HCT116 (cell line): ENCODE measurements around the gene TCF20. TPM values are rescaled to one million over a fixed set of nuclear protein-coding genes. Genes with fewer than 3 reads are reported as not detected.

Source experiments
- ATAC-seq: fragments of 200-7000 bp; cut with Tn5 transposase; 2 replicates; pipeline ENCODE4 v1.9.1; 2020; ENCODE audit warnings: mild to moderate bottlenecking, moderate library complexity
- BruUV-seq: library from RNA; stranded (reverse); fragments of 400-500 nt; replicated peaks from 2 replicates; lab custom pipeline; 2021; lab: Mats Ljungman, UMichigan
- CTCF ChIA-PET: fragments of 300-600 bp; sonication (Branson Sonifier 250); formaldehyde crosslinking; loops from one replicate; lab custom pipeline; 2021; ENCODE audit warnings: antibody characterized with exemption; lab: Charles Lee
- POLR2A ChIA-PET: fragments of 300-600, 350-600 bp; sonication (Branson Sonifier 250); formaldehyde crosslinking; loops from one replicate; lab custom pipeline; 2021; ENCODE audit warnings: antibody characterized with exemption; lab: Charles Lee
- RAD21 ChIA-PET, 2 experiments: fragments of 300-600 bp; sonication (Branson Sonifier 250); formaldehyde crosslinking; loops; one replicate each; lab custom pipeline; 2023; ENCODE audit warnings: low total read pairs in 2 of 2; ENCODE audit not compliant: uncharacterized antibody in 2 of 2, unreplicated experiment in 2 of 2, low non-redundant PET in 1 of 2; lab: Charles Lee
- DNase-seq: peaks from one replicate; pipeline ENCODE4 v3.0.0-alpha.2; 2010; ENCODE audit warnings: low read depth, low spot score
- H2AFZ ChIP-seq: fragments of 200-600 bp; shearing (Covaris generic), sonication (generic); 2 replicates; pipeline ENCODE4 v1.6.1; 2017; ENCODE audit warnings: low read depth, mixed run types, mixed read lengths, antibody characterized with exemption, low read length; ENCODE audit not compliant: poor library complexity, severe bottlenecking
- H3K27ac ChIP-seq: 2 replicates; pipeline ENCODE4 v1.5.1; 2012; ENCODE audit warnings: low read depth, low read length
- H3K27me3 ChIP-seq: fragments of 200-600 bp; sonication (generic); 2 replicates; pipeline ENCODE4 v1.6.1; 2016; ENCODE audit warnings: mixed run types, low read length, mixed read lengths; ENCODE audit not compliant: insufficient read depth
- H3K36me3 ChIP-seq, 2 experiments: fragments of 200-500 bp in 1 of 2; fragments of 200-600 bp in 1 of 2; sonication (Bioruptor generic) in 1 of 2; sonication (generic) in 1 of 2; 2 replicates each; pipeline versions ENCODE4 v1.5.1 to v1.6.1; 2014 to 2016; ENCODE audit warnings: low read length in 2 of 2, inconsistent platforms in 1 of 2, mixed read lengths in 1 of 2, mixed run types in 1 of 2; ENCODE audit not compliant: insufficient read depth in 2 of 2, control insufficient read depth in 1 of 2
- H3K4me1 ChIP-seq, 2 experiments: fragments of 200-600 bp in 1 of 2; sonication (generic) in 1 of 2; 2 replicates each; pipeline versions ENCODE4 v1.5.1 to v1.6.1; 2012 to 2017; ENCODE audit warnings: low read length in 2 of 2, inconsistent platforms in 1 of 2, mild to moderate bottlenecking in 1 of 2, mixed read lengths in 1 of 2, mixed run types in 1 of 2, moderate library complexity in 1 of 2; ENCODE audit not compliant: insufficient read depth in 2 of 2, control insufficient read depth in 1 of 2
- H3K4me2 ChIP-seq: fragments of 200-600 bp; sonication (generic); 2 replicates; pipeline ENCODE4 v1.6.1; 2017; ENCODE audit warnings: mixed run types, low read length, mixed read lengths
- H3K4me3 ChIP-seq, 2 experiments: fragments of 200-600 bp in 1 of 2; sonication (generic) in 1 of 2; replicated peaks in 1 of 2; 2 replicates each; pipeline ENCODE4 v1.5.1; 2011 to 2016; ENCODE audit warnings: low read length in 2 of 2, control low read depth in 1 of 2, low read depth in 1 of 2, mild to moderate bottlenecking in 1 of 2, mixed read lengths in 1 of 2, mixed run types in 1 of 2
- H3K79me2 ChIP-seq: fragments of 200-600 bp; sonication (generic); 2 replicates; pipeline ENCODE4 v1.6.1; 2017; ENCODE audit warnings: mild to moderate bottlenecking, mixed run types, low read length, moderate library complexity, mixed read lengths; ENCODE audit not compliant: insufficient read depth
- H3K9ac ChIP-seq: fragments of 200-600 bp; sonication (generic); 2 replicates; pipeline ENCODE4 v1.6.1; 2016; ENCODE audit warnings: low read length, mixed read lengths
- H3K9me2 ChIP-seq: fragments of 200-600 bp; sonication (generic), shearing (Covaris generic); 2 replicates; pipeline ENCODE4 v1.6.1; 2017; ENCODE audit warnings: mixed run types, mild to moderate bottlenecking, moderate library complexity; ENCODE audit not compliant: insufficient read depth
- H3K9me3 ChIP-seq, 2 experiments: fragments of 200-500 bp in 1 of 2; fragments of 200-600 bp in 1 of 2; sonication (Bioruptor generic) in 1 of 2; sonication (generic) in 1 of 2; 2 replicates each; pipeline ENCODE4 v1.6.1; 2014 to 2017; ENCODE audit warnings: low read length in 2 of 2, mixed read lengths in 2 of 2, inconsistent platforms in 1 of 2, low read depth in 1 of 2, mild to moderate bottlenecking in 1 of 2, mixed run types in 1 of 2, moderate library complexity in 1 of 2; ENCODE audit not compliant: control insufficient read depth in 1 of 2, insufficient read depth in 1 of 2
- H4K20me1 ChIP-seq: fragments of 200-600 bp; sonication (generic), shearing (Covaris generic); 2 replicates; pipeline ENCODE4 v1.6.1; 2017; ENCODE audit warnings: mixed run types, mild to moderate bottlenecking, moderate library complexity; ENCODE audit not compliant: insufficient read depth
- CBX3 ChIP-seq: IDR thresholded peaks from 2 replicates; pipeline ENCODE4 v1.6.1; 2012; ENCODE audit warnings: low read depth
- CEBPB ChIP-seq: IDR thresholded peaks from 2 replicates; pipeline ENCODE4 v1.6.1; 2012; ENCODE audit warnings: low read depth
- EGR1 ChIP-seq: IDR thresholded peaks from 2 replicates; pipeline ENCODE4 v1.6.1; 2012; ENCODE audit warnings: low read depth
- ELF1 ChIP-seq: IDR thresholded peaks from 2 replicates; pipeline ENCODE4 v1.6.1; 2012; ENCODE audit warnings: low read depth, borderline replicate concordance
- EZH2phosphoT487 ChIP-seq: fragments of 200-600 bp; IDR thresholded peaks from 2 replicates; pipeline ENCODE4 v1.6.1; 2018; ENCODE audit warnings: antibody characterized with exemption, borderline replicate concordance
- JUND ChIP-seq: IDR thresholded peaks from 2 replicates; pipeline ENCODE4 v1.6.1; 2012
- SP1 ChIP-seq: IDR thresholded peaks from 2 replicates; pipeline ENCODE4 v1.6.1; 2012; ENCODE audit warnings: low read depth
- SRF ChIP-seq: IDR thresholded peaks from 2 replicates; pipeline ENCODE4 v1.6.1; 2012; ENCODE audit warnings: low read depth
- YY1 ChIP-seq: IDR thresholded peaks from 2 replicates; pipeline ENCODE4 v1.6.1; 2011; ENCODE audit warnings: low read length, low read depth, moderate library complexity, mild to moderate bottlenecking; ENCODE audit not compliant: insufficient replicate concordance; ENCODE audit errors: extremely low read depth
- ZFX ChIP-seq: fragments of 450-650 bp; IDR thresholded peaks from 2 replicates; pipeline ENCODE4 v1.6.1; 2017
- intact Hi-C: fragments of 100-400 bp; cut with micrococcal nuclease; formaldehyde crosslinking; loops from 2 replicates; pipeline ENCODE4 v1.10.0; 2022
- total RNA-seq: library from RNA; stranded (reverse); gene quantifications from one replicate; pipeline ENCODE4 v1.2.1, GENCODE V29; 2021; ENCODE audit not compliant: unreplicated experiment
- TF ChIP-seq, protein P1 (sequence below), 3 experiments: fragments of 200-600 bp in 1 of 3; sonication (generic) in 1 of 3; IDR thresholded peaks in 2 of 3; conservative IDR thresholded peaks in 1 of 3; 2 replicates each; pipeline ENCODE4 v1.5.1; 2012 to 2017; ENCODE audit warnings: low read depth in 2 of 3, low read length in 2 of 3, antibody characterized with exemption in 1 of 3, borderline replicate concordance in 1 of 3, control low read depth in 1 of 3, mild to moderate bottlenecking in 1 of 3, mixed read lengths in 1 of 3, mixed run types in 1 of 3, moderate library complexity in 1 of 3; ENCODE audit not compliant: insufficient read depth in 1 of 3
- TF ChIP-seq, protein P2 (sequence below): IDR thresholded peaks from 2 replicates; pipeline ENCODE4 v1.6.1; 2012; ENCODE audit warnings: low read depth
- TF ChIP-seq, protein P3 (sequence below): IDR thresholded peaks from 2 replicates; pipeline ENCODE4 v1.6.1; 2012

Gene TCF20
- total RNA-seq, 1 experiment from 2014 or later: 66.7 TPM

DNA sequence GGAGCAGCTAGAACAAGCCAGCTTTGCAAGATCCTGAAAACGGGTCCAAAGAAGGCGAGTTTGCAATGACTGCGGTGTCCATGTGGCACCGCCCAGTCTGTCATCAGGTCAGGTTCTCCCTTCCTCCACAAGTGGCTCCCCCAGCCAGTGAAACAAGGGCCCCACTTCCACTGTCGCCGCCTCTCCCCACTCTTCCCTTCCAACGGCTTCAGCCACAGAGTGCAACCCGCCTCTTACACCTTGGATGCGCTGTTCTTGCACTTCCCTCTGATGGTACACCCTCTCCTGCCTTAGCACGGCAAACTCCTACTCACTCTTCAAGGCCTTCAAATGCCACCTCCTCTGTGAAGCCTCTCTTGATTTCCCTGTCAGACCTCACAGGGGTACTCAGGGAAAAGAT, 10.8 kb upstream of the TCF20 start:
- BruUV-seq: no TSS peak

DNA sequence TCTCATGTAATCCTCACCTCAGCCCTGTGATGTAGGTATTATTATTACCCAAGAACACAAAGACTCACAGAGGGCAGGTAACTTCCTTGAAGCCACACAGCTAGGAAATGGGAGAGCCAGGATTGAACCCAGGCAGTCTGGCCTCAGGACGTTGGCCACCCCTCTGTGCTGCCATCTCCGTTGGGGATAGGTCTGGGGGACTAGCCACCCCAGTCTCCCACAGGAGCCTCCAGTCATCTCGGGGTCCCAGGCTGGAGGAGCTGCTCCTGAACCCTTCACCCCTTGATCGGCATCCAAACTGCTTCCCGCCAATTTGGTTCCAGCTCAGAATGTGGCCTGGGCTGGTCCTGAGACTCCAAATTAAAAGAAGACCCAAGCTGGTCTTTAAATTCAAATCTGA, 10.4 kb upstream of the TCF20 start:
- H3K4me2 ChIP-seq: no peak overlapping the region
- ATAC-seq: no peak

More for the DNA sequence above, 10.8 kb upstream of the TCF20 start:
- Histone ChIP-seq H3K9ac (no peak overlapping the region), H2AFZ (no peak overlapping the region), H3K79me2 (no peaks in the 10 kb centered on the region), H3K4me3 (no peak overlapping the region), H3K27ac (no peak overlapping the region), H3K36me3 (0 out of 4 replicates have a peak, but pooled peaks cover 0 to 2% of the 10 kb centered on the region in 2 experiments), H4K20me1 (no peaks in the 10 kb centered on the region), H3K4me1 (no peaks in the 10 kb centered on the region), H3K9me3 (no peaks in the 10 kb centered on the region), H3K27me3 (no peaks in the 10 kb centered on the region), H3K4me2 (no peak overlapping the region), H3K9me2 (no peaks in the 10 kb centered on the region)
- TF ChIP-seq YY1: no peak
- no peak for TF ChIP-seq ELF1
- TF ChIP-seq SRF: no peak
- intact Hi-C loops: no loop called here
- POLR2A ChIA-PET: no interaction called here
- ATAC-seq: no peak
- CTCF ChIA-PET: no interaction called here
- DNase-seq: no peak
- RAD21 ChIA-PET: no interaction called here

More for the DNA sequence above, 10.4 kb upstream of the TCF20 start:
- RAD21 ChIA-PET: no interaction called here
- Histone ChIP-seq H3K9me3 (no peaks in the 10 kb centered on the region), H3K4me3 (no peak overlapping the region), H3K36me3 (0 out of 4 replicates have a peak, but pooled peaks cover 0 to 6% of the 10 kb centered on the region in 2 experiments), H3K4me1 (no peaks in the 10 kb centered on the region), H3K9ac (no peak overlapping the region), H2AFZ (no peak overlapping the region), H3K27me3 (no peaks in the 10 kb centered on the region), H3K79me2 (no peaks in the 10 kb centered on the region), H3K27ac (no peak overlapping the region), H4K20me1 (no peaks in the 10 kb centered on the region), H3K9me2 (no peaks in the 10 kb centered on the region)
- TF ChIP-seq ELF1: no peak
- TF ChIP-seq, protein P1, sequence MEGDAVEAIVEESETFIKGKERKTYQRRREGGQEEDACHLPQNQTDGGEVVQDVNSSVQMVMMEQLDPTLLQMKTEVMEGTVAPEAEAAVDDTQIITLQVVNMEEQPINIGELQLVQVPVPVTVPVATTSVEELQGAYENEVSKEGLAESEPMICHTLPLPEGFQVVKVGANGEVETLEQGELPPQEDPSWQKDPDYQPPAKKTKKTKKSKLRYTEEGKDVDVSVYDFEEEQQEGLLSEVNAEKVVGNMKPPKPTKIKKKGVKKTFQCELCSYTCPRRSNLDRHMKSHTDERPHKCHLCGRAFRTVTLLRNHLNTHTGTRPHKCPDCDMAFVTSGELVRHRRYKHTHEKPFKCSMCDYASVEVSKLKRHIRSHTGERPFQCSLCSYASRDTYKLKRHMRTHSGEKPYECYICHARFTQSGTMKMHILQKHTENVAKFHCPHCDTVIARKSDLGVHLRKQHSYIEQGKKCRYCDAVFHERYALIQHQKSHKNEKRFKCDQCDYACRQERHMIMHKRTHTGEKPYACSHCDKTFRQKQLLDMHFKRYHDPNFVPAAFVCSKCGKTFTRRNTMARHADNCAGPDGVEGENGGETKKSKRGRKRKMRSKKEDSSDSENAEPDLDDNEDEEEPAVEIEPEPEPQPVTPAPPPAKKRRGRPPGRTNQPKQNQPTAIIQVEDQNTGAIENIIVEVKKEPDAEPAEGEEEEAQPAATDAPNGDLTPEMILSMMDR (IDR thresholded peaks at IDR 0.05 in 2 of 3, conservative IDR thresholded peaks at IDR 0.05 in 1 of 3; ENCODE audit: borderline replicate concordance in 1 of 3, insufficient read depth in 1 of 3, low read depth in 2 of 3, low read length in 2 of 3): no peak
- TF ChIP-seq, protein P2, sequence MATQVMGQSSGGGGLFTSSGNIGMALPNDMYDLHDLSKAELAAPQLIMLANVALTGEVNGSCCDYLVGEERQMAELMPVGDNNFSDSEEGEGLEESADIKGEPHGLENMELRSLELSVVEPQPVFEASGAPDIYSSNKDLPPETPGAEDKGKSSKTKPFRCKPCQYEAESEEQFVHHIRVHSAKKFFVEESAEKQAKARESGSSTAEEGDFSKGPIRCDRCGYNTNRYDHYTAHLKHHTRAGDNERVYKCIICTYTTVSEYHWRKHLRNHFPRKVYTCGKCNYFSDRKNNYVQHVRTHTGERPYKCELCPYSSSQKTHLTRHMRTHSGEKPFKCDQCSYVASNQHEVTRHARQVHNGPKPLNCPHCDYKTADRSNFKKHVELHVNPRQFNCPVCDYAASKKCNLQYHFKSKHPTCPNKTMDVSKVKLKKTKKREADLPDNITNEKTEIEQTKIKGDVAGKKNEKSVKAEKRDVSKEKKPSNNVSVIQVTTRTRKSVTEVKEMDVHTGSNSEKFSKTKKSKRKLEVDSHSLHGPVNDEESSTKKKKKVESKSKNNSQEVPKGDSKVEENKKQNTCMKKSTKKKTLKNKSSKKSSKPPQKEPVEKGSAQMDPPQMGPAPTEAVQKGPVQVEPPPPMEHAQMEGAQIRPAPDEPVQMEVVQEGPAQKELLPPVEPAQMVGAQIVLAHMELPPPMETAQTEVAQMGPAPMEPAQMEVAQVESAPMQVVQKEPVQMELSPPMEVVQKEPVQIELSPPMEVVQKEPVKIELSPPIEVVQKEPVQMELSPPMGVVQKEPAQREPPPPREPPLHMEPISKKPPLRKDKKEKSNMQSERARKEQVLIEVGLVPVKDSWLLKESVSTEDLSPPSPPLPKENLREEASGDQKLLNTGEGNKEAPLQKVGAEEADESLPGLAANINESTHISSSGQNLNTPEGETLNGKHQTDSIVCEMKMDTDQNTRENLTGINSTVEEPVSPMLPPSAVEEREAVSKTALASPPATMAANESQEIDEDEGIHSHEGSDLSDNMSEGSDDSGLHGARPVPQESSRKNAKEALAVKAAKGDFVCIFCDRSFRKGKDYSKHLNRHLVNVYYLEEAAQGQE: no peak
- TF ChIP-seq ZFX: no peak
- no peak for TF ChIP-seq JUND
- no peak for TF ChIP-seq SP1
- TF ChIP-seq CBX3: no peak
- TF ChIP-seq SRF: no peak
- no peak for TF ChIP-seq EGR1
- TF ChIP-seq, protein P3, sequence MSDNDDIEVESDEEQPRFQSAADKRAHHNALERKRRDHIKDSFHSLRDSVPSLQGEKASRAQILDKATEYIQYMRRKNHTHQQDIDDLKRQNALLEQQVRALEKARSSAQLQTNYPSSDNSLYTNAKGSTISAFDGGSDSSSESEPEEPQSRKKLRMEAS: no peak
- TF ChIP-seq CEBPB: no peak
- no peak for TF ChIP-seq EZH2phosphoT487
- TF ChIP-seq YY1: no peak
- POLR2A ChIA-PET: no interaction called here
- BruUV-seq: no TSS peak
- no peak for DNase-seq
- CTCF ChIA-PET: no interaction called here
- intact Hi-C loops: no loop called here
